Measurements from ENCODE around the gene SPTBN4.
A peak's percentile ranks its signal among the peaks of the same experiment; 100 is the strongest.
"Not testable (repeated sequence)": the region's sequence is repeated elsewhere in the genome, so short reads cannot be mapped to it uniquely, and the experiment has no call there.

SPTBN4 gene

DNA sequence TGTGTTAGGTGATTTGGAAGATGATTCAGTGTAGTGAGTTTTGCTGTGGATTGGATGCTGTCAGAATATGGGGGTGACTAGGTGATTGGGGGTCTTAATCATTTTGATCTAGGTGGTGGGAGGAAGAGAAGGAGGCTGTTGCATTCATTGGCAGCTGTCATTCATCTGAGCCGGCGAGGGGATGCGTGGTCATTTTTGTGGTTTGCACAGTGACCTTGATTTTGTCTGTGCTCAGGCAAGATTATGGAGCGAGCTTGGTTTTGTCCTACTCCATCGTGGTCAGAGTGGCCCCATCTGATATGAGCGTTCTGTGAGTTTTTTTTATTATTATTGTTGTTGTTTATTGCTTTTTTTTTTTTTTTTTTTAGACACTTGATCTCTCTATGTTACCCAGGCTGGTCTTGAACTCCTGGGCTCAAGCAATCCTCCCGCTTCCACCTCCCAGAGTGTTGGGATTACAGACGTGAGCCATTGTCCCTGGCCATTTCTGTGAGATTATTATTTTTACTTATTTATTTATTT, 42.0 kb downstream of the SPTBN4 start:
- DNase-seq, result no peak

DNA sequence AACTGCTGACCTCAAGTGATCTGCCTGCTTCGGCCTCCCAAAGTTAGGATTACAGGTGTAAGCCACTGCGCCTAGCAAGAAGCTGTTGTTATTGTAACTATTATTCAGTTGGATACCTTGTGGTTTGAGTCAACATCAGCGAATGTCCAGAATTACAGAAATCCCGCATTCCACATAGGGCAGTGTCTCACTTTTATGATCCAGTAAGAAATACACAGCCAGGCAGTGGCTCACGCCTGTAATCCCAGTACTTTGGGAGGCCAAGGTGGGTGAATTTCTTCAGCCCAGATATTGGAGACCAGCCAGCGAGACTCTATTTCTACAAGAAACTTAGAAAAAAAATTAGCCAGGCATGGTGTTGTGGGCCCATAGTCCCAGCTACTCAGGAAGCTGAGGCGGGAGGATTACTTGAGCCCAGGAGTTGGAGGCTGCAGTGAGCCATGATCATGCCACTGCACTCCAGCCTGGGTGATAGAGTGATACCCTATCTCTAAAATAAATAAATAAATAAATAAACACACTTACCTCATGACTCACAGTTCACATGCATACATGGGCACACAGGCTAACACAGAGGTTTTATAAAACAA, 43.8 kb downstream of the SPTBN4 start:
- DNase-seq, result no peak

DNA sequence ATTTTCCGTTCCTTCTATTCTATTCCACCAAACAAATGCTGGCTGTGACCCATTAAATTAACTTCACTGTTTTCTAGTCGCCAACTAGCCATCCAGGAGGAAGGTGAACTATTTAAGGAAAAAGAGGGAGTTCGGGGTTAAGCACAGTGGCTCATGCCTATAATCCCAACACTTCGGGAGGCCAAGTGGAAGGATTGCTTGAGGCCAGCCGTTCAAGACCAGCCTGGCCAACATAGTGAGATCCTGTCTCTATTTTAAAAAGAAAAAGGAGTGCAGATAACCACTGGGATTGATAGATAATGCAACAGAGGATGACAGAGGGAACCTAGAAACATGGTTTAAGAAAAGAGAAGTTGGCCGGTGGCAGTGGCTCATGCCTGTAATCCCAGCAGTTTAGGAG, 44.7 kb downstream of the SPTBN4 start:
- DNase-seq, result no peak

DNA sequence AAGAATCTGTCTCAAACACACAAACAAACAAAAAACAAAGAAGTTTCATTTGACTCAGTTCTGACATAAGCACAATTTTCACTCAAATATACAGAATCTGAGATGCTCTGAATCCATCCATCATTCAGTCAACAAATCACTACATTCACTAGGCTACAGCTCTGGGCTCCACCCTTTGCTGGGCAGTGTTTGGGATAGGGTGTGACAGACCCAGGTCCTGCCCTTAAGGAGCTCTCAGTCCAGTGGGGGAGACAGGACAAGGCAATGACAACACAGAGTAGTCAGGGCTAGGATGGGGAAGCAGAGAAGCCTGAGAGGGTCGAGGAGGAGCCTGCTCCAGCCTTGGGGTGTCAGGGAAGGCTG, 45.3 kb downstream of the SPTBN4 start:
- no peak for DNase-seq

DNA sequence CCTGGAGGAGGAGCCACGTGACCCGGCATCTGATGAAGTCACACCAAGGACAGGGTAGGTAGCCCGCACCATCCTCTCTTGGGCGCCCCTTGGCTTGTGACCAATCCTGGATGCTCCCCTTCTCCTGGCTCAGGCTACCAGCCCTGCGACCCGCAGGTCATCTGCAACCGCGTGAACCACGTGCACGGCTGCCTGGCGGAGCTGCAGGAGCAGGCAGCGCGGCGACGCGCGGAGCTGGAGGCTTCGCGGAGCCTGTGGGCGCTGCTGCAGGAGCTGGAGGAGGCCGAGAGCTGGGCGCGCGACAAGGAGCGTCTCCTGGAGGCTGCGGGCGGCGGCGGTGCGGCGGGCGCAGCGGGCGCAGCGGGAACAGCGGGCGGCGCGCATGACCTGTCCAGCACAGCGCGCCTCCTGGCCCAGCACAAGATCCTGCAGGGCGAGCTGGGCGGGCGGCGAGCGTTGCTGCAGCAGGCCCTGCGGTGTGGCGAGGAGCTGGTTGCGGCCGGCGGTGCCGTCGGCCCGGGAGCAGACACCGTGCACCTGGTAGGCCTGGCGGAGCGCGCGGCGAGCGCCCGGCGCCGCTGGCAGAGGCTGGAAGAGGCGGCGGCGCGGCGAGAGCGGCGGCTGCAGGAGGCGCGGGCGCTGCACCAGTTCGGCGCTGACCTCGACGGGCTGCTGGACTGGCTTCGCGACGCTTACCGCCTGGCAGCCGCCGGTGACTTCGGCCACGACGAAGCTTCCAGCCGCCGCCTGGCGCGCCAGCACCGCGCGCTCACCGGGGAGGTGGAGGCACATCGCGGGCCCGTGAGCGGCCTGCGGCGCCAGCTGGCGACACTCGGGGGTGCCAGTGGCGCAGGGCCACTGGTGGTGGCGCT, 45.9 kb downstream of the SPTBN4 start:
- DNase-seq, result no peak

DNA sequence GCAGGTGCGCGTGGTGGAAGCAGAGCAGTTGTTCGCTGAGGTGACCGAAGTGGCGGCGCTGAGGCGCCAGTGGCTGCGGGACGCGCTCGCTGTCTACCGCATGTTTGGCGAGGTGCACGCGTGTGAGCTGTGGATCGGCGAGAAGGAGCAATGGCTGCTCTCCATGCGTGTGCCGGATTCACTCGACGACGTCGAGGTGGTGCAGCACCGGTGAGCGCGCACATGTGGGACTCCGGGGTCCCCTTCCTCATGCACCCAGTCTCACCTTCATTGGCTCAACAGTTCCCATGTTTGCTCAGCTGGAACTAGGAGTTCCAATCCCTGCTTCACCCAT, 46.5 kb downstream of the SPTBN4 start:
- DNase-seq, result no peak

DNA sequence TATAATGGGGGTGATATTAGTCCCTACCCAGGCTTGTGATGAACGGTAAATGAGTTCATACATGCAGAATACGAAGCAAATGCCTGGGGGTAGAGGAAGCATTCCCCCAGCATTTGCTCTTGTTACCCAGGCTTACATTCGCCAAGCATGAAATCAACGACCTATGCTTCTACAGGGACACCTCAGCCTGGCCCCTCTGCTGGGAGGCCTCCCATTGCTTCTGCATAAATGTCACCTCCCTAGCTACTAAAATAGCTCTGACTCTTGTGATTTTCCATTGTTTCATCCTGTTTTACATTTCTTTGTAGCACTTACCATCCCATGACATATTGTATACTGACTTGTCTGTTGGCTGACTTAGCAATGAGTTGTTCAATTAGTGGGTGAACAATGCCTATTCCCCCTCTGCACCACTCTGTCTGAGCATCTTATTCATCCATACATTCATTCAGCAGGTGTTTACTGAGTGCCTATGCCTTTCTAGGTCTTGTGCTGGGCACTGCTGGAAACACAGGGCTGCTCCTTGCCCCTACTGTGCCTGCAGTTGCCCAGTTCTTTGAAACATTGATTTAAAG, 47.0 kb downstream of the SPTBN4 start:
- DNase-seq, result no peak

DNA sequence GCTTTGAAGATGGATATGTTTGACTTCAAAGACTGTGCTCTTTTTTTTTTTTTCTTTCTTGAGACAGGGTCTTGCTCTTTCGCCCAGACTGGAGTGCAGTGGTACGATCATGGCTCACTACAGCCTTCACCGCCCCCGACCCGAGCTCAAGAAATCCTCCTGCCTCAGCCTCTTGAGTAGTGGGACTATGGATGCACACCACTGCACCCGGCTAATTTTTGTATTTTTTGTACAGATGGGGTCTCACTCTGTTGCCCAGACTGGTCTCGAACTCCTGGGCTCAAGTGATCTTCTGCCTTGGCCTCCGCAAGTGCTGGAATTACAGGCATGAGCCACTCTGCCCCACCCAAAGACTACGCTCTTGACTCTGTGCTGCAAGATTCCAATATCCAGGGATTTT, 50.4 kb downstream of the SPTBN4 start:
- DNase-seq, result no peak

DNA sequence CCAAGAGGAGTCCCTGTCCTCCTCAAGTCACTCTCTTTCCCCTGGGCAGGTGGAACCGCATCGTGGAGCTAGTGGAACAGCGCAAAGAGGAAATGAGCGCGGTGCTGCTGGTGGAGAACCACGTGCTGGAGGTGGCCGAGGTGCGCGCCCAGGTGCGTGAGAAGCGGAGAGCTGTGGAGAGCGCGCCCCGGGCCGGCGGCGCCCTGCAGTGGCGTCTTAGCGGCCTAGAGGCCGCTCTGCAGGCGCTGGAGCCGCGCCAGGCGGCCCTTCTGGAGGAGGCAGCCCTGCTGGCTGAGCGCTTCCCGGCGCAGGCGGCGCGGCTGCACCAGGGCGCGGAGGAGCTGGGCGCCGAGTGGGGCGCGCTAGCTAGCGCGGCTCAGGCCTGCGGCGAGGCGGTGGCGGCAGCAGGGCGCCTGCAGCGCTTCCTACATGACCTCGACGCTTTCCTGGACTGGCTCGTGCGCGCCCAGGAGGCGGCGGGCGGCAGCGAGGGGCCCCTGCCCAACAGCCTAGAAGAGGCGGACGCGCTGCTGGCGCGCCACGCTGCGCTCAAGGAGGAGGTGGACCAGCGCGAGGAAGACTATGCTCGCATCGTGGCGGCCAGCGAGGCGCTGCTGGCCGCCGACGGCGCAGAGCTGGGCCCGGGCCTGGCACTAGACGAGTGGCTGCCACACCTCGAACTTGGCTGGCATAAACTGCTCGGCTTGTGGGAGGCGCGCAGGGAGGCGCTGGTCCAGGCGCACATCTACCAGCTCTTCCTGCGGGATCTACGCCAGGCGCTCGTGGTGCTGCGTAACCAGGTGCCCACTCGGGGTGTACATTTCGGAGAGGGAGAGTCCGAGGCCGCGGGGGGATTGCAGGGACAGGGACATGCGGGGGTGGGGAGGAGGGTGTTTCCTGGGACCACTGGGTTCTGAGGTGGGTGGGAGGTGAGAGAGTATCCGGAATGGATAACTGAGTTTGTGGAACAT, 52.8 kb downstream of the SPTBN4 start:
- DNase-seq, result no peak

DNA sequence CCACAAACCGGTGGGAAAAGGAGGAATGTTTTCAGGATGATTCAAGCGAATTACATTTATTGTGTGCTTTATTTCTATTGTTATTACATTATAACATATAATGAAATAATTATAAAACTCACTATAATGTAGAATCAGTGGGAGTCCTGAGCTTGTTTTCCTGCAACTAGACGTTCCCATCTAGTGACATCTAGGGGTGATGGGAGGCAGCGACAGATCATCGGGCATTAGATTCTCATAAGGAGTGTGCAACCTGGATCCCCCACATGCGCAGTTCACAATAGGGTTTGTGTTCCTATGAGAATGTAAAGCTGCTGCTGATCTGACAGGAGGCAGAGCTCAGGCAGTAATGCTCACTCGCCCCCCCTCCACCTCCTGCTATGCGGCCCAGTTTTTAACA, 54.5 kb downstream of the SPTBN4 start:
- no peak for DNase-seq

DNA sequence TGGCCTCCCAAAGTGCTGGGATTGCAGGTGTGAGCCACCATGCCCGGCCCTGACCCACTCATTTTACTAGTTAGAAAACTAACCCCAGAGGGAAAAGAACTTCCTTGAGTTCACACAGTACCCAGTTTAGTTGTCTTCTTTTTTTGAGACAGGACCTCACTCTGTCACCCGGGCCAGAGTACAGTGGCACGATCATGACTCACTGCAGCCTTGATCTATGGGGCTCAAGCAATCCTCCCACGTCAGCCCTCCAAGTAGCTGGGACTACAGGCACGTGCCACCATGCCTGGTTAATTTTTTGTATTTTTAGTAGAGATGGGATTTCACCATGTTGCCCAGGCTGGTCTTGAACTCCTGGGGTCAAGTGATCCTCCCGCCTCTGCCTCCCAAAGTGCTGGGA, 55.1 kb downstream of the SPTBN4 start:
- not testable (repeated sequence) for DNase-seq

DNA sequence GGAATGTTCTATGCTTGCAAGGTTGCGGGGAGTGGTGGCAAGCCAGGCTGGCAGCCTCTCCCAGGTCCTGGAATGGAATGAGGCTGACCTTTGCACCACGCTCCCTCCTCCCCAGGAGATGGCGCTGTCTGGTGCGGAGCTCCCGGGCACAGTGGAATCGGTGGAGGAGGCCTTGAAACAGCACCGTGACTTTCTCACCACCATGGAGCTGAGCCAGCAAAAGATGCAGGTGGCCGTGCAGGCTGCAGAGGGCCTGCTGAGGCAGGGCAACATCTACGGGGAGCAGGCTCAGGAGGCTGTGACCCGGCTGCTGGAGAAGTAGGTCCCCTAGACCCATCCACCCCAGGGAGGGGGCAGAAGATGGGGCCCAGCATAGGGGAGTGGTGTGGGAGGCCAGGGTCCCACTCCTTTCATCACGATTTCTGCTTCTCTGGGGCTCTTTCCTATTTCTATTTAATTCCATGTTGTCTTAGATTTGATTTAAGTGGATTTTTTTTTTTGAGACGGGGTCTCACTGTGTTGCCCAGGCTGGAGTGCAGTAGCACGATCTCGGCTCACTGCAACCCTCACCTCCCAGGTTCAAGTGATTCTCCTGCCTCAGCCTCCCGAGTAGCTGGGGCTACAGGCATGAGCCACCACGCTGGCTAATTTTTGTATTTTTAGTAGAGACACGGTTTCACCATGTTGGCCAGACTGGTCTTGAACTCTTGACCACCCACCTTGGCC, 56.7 kb downstream of the SPTBN4 start:
- DNase-seq, result peak; percentile 52

DNA sequence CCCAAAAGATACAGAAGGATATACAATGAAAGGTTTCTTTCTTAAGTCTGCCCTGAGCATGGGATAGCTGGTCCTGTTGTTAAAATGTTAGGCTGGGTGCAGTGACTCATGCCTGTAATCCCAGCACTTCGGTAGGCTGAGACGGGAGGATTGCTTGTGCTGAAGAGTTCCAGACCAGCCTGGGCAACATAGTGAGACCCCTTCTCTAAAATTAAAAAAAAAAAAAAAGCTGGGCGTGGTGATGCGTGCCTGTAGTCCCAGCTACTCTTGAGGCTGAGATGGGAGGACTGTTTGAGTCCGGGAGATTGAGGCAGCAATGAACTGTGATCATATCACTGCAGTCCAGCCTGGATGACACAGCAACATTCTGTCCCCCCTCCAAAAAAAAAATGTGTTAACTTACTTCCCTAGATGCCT, 57.3 kb downstream of the SPTBN4 start:
- DNase-seq, result no peak

DNA sequence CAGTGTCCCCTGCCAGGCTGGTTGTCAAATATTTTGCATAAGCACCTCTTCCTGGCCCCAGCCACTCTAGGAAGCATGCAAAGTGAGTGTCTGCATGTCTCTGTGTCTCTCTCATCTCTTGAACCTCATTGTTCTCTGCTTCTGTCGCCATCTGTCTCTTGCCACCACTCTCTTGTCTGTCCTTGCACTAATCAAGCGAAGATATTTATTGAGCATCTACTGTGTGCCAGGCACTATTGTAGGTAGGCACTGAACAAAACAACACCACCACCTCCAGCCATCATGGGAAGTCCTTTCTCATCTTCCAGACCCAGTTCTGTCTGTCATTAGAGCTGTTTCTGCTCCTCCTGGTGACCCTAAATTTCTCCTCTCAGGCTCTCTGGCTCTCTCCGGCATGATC, 57.9 kb downstream of the SPTBN4 start:
- DNase-seq, result no peak

DNA sequence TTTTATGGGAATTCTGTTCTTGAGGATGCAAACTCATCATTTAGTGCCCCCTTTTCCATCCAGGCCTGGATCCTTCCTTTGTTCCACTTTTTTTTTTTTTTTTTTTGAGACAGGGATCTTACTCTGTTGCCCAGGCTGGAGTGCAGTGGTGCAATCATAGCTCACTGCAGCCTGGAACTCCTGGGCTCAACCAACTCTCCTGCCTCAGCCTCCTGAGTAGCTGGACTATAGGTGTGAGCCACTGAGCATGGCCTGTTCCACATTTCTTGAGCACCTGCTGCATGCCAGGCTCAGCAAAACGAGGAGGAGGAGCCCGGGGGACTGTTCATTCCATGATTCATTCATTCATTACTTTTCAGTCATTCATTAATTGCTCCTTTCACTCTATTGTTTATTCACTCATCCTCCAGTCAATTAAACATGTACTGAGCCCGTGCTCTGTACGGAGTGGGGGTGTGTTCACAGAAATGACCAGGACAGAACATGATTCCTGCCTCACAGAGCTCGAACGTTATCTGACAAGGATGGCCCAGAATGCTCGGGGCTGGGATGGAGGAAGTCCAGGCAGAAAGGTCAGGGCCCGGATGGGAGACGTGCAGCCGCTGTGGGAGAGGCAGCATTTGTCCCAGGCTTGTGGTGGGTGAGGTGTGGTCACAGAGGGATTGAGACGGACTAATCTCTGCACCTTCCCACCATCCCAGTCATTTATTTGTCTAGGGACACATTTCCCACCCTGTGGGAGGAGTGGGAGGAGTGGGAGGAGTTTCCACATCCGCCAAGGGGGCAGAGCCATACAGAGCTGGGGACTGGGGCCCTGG, 58.6 kb downstream of the SPTBN4 start:
- DNase-seq, result no peak

DNA sequence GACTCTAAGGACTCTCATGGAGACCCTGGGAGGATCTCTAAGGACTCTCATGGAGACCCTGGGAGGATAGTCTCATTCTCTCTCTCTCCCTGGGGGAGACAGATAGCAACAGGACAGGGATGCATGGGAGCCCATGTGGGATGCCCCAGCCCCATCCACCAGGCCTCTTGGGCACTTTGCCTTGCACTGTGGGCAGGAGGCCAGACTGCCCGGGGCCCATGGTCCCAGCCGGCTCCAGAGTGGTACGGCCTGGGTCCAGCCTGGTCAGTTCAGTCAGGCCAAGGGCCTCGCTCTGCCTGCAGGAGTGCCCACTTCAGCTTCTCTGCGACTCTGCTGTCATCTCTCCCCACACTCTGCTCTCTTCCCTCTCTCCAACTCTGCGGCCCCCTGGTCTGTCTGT, 61.3 kb downstream of the SPTBN4 start:
- no peak for DNase-seq

DNA sequence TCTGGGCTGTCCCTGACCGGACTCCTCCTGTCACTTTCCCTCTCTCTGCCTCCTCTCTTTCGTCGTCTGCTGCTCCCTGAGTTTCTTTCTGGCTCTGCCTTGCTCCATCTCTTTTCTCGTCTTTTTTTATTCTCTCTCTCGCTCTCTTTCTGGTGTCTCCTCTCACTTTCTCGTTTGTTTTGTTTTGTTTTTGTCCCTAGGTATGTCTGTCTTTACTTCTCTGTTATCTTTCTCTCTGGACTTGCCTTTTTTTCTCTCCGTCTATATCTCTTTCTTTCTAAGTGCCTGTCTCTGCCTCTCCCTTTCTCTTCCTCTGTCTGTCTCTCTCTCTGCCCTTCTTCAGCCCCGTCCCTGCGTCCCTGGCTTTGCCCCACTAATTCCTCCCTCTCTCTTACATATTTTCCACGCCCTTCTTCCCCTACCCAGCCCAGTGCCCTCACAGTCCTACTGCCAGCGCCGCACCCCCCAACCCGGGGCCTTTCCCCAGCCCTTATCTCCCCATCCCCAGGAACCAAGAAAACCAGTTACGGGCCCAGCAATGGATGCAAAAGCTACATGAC, 61.8 kb downstream of the SPTBN4 start:
- no peak for DNase-seq

DNA sequence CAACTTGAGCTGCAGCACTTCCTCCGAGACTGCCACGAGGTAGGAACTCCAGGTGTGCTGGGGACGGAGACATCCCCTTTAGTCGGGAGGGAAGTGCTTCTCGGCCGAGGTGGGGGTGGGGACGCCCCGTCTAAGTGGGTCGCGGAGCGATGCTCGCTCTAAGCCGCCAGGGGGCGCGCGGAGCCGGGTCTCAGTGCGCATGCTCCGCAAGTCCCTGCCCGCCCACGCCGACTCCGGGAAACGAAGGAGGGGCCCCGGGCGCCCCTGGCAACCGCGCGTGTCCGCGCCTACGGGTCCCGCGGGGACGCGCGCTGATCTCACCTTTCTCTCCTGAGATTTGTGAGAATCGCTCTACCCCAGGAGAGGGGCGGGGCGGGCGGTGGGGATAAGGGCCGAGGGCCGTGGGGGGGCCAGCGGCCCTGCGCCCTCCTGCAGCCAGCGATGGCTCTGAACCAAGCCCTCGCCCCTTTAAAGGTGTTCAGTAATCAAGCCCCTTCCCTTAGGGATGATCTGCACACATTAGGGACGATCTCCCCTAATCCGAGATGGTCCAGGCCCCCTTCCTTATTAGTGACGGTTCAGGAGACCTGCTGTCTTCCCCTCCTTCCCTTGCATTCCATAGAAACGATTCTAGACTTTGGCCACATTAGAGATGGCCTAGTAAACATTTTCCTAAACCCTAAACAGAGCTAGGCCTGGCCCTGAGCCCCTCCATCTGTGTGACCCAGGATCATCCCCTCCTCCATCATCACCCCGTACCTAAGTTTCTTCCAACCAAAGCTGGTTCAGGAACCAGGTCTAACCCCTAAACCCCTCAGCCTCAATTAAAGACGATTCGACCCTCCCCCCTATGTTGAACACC, 62.5 kb downstream of the SPTBN4 start:
- DNase-seq, result peak; percentile 92

DNA sequence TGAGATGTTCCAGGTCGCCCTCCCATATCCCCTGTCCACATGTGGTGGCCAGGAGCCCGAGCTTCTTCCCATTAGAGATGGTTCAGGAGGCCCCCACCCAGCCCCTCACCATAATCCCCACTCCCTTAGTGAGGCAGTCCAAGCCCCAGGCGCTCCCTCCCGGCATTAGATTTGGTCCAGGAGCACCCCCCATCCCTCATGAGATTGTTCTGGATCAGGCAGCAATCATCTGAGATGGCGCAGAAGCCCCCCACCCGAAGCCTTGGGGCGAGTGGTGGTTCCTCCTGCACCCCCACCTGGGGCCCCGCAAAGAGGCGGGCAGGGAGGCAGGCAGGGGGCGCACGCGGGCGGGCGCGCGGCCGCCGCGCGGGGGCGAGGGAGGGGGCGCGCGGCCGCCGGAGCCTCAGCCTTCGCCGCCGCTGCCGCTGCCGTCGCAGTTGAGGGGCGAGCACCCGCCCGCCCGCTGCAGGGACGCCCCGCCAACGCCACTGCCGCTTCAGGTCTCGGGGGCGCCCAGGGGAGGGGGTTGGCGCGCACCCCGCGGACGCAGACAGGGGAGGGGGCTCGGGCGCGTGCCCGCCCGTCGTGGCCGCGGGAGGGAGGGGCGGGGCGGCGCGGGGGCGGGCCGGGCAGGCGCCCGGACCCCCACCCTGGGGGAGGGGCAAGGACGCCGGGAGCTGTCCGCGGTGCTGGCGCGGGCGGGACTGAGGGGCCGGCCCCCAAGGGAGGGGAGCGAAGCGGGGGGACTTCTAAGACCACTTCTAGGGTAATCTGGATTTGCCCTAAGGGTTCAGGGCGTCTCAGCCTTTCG, 63.5 kb downstream of the SPTBN4 start:
- peak; percentile 34 for DNase-seq

Measured in CD4-positive, alpha-beta T cell treated with Interleukin-10 for 1 hour (primary cell).